HG03354 (cell line): ENCODE results near the gene DNAJC8.

Experiments used
- ATAC-seq: cut with Tn5 transposase; IDR thresholded peaks from one replicate; pipeline ENCODE4 v1.9.1; 2021; ENCODE audit warnings: mild to moderate bottlenecking; ENCODE audit not compliant: unreplicated experiment, poor library complexity, severe bottlenecking

The DNAJC8 gene

GRCh38 chr1:28176492-28177470, 56.0 kb downstream of the DNAJC8 start, which contains the start of gene PTAFR:
Gene PTAFR, minus strand, starts transcription at chr1:28176690. Its CDS starts 25,669 bp downstream, at chr1:28151021.
- ATAC-seq, result no peak

- ATAC-seq, result no peak
Observed at GRCh38 chr1:28175955-28176485, 56.8 kb downstream of the DNAJC8 start.

- ATAC-seq, result no peak
Observed at GRCh38 chr1:28173980-28174297, 58.9 kb downstream of the DNAJC8 start.

GRCh38 chr1:28173151-28173979, 59.5 kb downstream of the DNAJC8 start:
- no peak for ATAC-seq

GRCh38 chr1:28172713-28173150, 60.1 kb downstream of the DNAJC8 start:
- ATAC-seq, result peak; percentile 65

GRCh38 chr1:28171246-28171645, 61.6 kb downstream of the DNAJC8 start:
- ATAC-seq, result no peak

- no peak for ATAC-seq
Observed at GRCh38 chr1:28170001-28170596, 62.7 kb downstream of the DNAJC8 start.

GRCh38 chr1:28163496-28164161, 69.2 kb downstream of the DNAJC8 start:
- no peak for ATAC-seq

- ATAC-seq, result no peak
Observed at GRCh38 chr1:28162151-28162550, 70.7 kb downstream of the DNAJC8 start.

GRCh38 chr1:28161751-28162150, 71.1 kb downstream of the DNAJC8 start:
- no peak for ATAC-seq

- ATAC-seq, result no peak
Observed at GRCh38 chr1:28160782-28161266, 72.0 kb downstream of the DNAJC8 start.

- ATAC-seq, result no peak
Observed at GRCh38 chr1:28159680-28160079, 73.1 kb downstream of the DNAJC8 start.

- no peak for ATAC-seq
Observed at GRCh38 chr1:28159243-28159642, 73.6 kb downstream of the DNAJC8 start.

GRCh38 chr1:28157894-28158293, 74.9 kb downstream of the DNAJC8 start:
- no peak for ATAC-seq

- no peak for ATAC-seq
Observed at GRCh38 chr1:28156821-28157220, 76.0 kb downstream of the DNAJC8 start.

GRCh38 chr1:28155628-28156027, 77.2 kb downstream of the DNAJC8 start:
- no peak for ATAC-seq

- no peak for ATAC-seq
Observed at GRCh38 chr1:28154078-28154594, 78.7 kb downstream of the DNAJC8 start.
